GM18505 (cell line): Measurements from ENCODE around the gene DDAH1.

ENCODE experiments used
- ATAC-seq: cut with Tn5 transposase; IDR thresholded peaks from one replicate; pipeline ENCODE4 v1.9.1; 2021; ENCODE audit not compliant: unreplicated experiment
- POLR2A ChIP-seq: IDR thresholded peaks from 4 replicates; pipeline ENCODE4 v1.6.1; 2011; ENCODE audit warnings: borderline replicate concordance; ENCODE audit not compliant: insufficient read depth, insufficient read length; ENCODE audit errors: extremely low read depth

The DDAH1 gene

GRCh38 chr1:85325920-85326319 is 139.0 kb downstream of the DDAH1 start:
- ATAC-seq = no peak
- no peak for TF ChIP-seq POLR2A

GRCh38 chr1:85323770-85324169 is 141.2 kb downstream of the DDAH1 start:
- TF ChIP-seq POLR2A = no peak
- ATAC-seq = no peak

DNA sequence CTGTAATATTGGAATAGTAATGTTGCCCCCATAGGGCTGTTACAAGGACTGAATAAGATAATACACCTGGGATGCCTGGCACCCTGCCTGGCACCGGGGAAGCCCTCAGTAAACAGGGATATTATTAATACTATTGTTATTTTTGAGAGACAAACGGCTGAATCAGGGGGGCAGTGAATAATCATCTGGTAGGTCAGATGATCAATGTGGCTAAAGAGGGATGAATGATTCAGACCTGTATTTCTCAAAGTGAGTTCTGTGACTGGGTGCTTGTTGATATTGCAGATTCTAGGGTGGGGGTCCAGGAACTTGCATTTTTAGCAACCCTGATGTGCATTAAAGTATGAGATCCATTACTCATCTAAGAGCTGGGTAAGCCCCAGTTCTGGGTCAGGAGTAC is 142.3 kb downstream of the DDAH1 start:
- ATAC-seq = no peak
- no peak for TF ChIP-seq POLR2A

DNA sequence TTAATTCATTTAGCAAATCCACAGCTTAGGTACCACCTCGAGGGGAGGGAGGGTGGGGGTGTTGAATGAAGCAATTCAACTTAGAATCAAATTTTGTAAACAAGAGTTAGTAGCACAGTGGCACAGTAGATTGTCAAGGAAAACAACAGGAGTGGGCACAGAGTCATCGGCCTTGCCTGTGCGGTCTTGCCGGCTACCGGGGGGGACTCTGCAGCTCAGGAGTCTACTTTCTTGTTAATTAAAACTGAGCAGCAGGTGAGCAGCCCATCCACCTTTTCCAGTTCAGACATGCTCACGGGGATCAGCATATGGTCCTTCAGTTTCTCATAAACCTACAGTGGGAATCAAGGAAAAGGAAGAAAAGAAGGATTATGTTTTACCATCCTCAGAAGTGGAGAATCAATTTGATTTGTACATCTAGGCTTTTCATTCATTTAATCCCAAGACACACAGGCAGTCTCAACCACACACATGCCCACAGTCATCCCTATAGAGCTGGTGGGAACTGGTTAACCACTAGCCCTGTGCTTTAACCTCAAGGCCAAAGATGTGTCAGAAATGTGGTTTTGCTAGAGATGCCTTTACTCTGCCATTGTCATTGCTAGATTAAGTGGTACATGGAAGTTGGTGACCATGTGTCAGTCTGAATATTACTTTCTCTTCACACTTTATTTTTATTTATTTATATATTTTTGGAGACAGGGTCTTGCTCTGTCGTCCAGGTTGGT is 143.6 kb downstream of the DDAH1 start:
- peak; percentile 58 for ATAC-seq
- TF ChIP-seq POLR2A = no peak

DNA sequence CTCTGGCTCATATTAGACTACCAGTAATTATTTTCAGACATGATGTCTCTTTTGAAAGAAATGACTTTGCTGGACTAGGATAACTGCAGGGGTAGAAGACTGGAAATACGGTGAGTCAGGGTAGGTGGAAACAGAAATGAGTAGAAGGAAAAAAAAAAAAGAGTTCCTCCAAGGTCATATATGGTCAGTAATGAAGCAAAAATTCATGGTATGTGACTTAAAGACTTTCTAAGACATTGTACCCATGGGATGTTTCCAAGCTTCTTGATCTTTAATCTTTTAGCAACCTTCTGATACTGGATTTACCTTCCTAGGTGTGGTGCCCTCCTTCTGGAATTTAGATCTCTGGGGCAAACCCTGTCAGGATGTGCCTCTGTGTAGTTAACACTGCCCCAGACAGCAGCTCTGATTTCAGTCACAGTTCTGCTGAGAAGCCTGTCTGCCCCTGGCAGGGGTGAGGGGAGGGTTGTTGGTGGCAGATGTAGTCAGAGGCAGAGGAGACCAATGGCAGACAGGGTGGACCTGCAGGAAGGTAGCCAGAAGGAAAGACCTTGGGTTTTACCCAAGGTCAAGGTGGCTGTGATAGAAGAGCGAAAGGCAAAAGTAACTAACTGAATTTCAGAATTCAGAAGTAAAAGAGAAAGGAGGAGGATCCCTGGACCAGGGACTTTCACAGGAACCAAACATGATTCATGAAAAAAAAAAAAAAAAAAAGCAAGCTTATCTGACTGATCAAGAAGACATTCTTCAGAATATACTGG is 144.4 kb downstream of the DDAH1 start:
- TF ChIP-seq POLR2A = no peak
- no peak for ATAC-seq

DNA sequence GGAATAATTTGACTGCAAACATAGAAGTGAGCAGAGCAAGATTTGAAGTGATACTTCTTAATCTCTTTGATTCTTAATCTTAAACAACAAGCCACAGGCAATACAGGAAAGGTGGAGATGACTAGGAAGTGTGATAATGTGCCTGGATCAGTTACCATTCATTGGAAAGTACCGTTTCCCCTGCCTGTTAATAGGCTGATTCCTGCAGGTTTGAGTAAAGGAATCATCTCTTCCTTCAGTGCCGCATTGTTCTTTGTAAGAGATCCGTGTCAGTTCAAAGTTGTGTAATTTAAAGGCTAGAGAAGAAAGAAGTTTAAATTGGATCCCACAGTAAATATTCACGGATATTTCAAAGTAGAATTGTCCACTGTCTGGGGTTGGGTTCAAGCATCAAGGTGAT is 145.0 kb downstream of the DDAH1 start:
- no peak for ATAC-seq
- no peak for TF ChIP-seq POLR2A

- ATAC-seq = no peak
- no peak for TF ChIP-seq POLR2A
Observed at GRCh38 chr1:85319491-85319890, 145.5 kb downstream of the DDAH1 start.

- ATAC-seq = no peak
- TF ChIP-seq POLR2A = no peak
Observed at GRCh38 chr1:85318217-85318616, 146.7 kb downstream of the DDAH1 start.

- no peak for TF ChIP-seq POLR2A
- no peak for ATAC-seq
Observed at GRCh38 chr1:85317560-85317959, 147.4 kb downstream of the DDAH1 start.

DNA sequence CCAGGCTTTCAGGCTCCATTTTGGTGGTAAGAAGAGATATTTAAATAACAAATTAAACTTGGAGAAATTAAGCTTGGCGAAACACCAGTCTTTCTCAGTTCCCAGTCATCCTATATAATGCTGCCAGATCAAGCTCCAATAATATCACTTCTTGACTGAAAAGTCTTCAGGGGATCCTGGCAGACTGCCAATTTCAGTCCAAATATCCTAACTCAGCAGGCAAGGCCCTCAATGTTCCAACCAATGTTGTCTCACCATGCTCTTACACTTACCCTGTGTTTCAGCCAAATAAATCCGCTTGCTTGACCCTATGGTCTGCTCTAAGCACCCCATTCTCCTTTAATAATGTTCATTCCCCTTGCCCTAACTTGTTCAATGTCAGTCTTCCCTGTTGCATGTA is 148.6 kb downstream of the DDAH1 start:
- no peak for TF ChIP-seq POLR2A
- ATAC-seq = no peak

DNA sequence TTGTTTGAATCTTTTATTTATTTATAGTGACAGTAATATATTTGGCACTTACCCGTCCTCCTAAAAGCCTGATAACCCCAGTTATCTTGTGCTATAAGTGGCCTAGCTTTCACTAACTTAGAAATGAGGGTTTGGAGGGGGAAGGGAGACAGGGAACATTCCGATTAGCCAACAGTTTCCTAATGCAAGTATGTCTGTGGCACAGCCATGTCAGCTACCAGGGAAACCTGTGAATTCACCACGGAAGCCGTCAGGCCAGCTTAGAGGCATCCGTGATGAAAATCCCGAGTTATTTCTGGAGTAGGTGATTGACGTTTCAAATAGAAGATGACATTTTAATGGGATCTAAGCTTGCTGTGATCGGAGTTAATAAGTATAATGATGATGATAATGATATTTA is 149.2 kb downstream of the DDAH1 start:
- no peak for ATAC-seq
- no peak for TF ChIP-seq POLR2A

DNA sequence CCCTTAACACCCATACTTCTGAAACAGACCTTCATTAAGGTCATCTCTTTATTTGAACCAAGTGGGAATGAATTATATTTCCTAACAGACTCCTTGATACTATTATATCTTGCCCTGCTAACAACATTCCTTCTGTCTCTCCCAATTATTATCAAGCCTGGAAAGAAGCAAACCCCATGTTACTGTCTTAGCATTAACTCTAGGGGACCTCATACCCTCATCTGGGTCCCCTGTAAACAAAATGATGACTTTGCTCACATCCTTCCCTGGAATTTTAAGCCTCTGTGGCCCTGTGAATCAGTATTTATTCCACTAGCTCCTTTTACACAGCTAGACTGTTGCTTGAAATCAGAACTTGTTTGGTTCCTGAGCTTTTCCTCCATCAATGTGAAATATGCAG is 150.2 kb downstream of the DDAH1 start:
- ATAC-seq = no peak
- TF ChIP-seq POLR2A = no peak

GRCh38 chr1:85313888-85314696 is 150.9 kb downstream of the DDAH1 start:
- no peak for ATAC-seq
- no peak for TF ChIP-seq POLR2A
